Tibial artery (tissue), 4 donors: ENCODE measurements around the gene KCNMA1.

ENCODE experiments used
- DNase-seq, 2 donors: peaks; one replicate each; pipeline ENCODE4 v3.0.0-alpha.2; 2019
- H3K27ac ChIP-seq, 2 donors: fragments of 200-600 bp; sonication (generic) in 1 of 2; 1 replicate in 1 of 2; 2 replicates in 1 of 2; pipeline ENCODE4 v1.5.1; 2018 to 2019; ENCODE audit warnings: mild to moderate bottlenecking in 1 of 2
- H3K27me3 ChIP-seq, 2 donors: fragments of 200-600 bp; sonication (generic) in 1 of 2; one replicate each; pipeline versions ENCODE4 v1.5.1 to v1.6.0; 2016 to 2019
- H3K36me3 ChIP-seq, 3 donors: fragments of 200-600 bp; sonication (generic) in 2 of 3; one replicate each; pipeline ENCODE4 v1.5.1; 2016 to 2019; ENCODE audit warnings: mild to moderate bottlenecking in 2 of 3
- H3K4me1 ChIP-seq, 4 donors: fragments of 200-600 bp; sonication (generic) in 2 of 4; 1 replicate in 3 of 4; 2 replicates in 1 of 4; pipeline ENCODE4 v1.5.1; 2016 to 2019
- H3K4me3 ChIP-seq, 2 donors: fragments of 200-600 bp; sonication (generic) in 1 of 2; 1 replicate in 1 of 2; 2 replicates in 1 of 2; pipeline ENCODE4 v1.5.1; 2018 to 2019; ENCODE audit warnings: mild to moderate bottlenecking in 2 of 2
- H3K9me3 ChIP-seq, 3 donors: fragments of 200-600 bp; sonication (generic) in 1 of 3; one replicate each; pipeline ENCODE4 v1.5.1; 2016 to 2019
- CTCF ChIP-seq, 2 experiments: fragments of 200-600 bp in 1 of 2; fragments of 450-650 bp in 1 of 2; IDR thresholded peaks; one replicate each; pipeline ENCODE4 v1.5.1; 2017 to 2019; ENCODE audit warnings: antibody characterized with exemption in 2 of 2, mild to moderate bottlenecking in 1 of 2, moderate library complexity in 1 of 2
- intact Hi-C: fragments of 100-400 bp; cut with DNase I; formaldehyde crosslinking; loops from one replicate; pipeline ENCODE4 v1.15.0; 2023; ENCODE audit warnings: low total_unique reads

KCNMA1 gene

DNA sequence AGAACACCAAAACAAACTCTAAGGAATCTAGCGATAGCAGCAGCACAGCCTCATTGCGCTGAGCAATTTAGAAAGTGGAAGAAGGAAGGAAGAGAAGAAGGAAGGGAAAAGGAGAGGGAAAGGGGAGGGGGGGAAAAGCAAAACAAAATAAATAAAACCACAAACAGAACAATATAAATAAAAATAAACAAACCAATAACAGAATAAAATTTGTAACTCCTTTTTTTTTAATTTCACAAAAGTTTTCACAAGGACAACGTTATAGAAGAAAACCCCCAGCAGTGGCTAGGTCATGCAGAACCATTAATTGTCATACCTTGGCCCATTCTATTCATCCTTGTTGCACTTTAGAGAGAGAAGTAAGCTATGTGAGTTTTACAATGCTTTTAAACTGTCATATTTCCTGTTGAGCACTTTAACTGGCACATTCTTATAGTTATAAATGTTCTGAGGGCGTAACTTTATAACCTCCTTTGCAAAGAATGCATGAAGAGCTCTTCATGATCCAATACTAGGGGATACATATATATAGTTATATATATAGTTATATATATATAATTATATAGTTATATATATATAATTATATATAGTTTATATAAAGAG lies 752.8 kb downstream of the KCNMA1 start:
- no peak overlapping the region for H3K27ac ChIP-seq
- H3K36me3 ChIP-seq = peaks cover 6 to 21% (median 19%) of the 10 kb centered on the region in 3 donors
- no peaks in the 10 kb centered on the region for H3K27me3 ChIP-seq
- no peaks in the 10 kb centered on the region for H3K9me3 ChIP-seq
- no peak overlapping the region for H3K4me3 ChIP-seq
- no peak for DNase-seq
- no peak for TF ChIP-seq CTCF (IDR thresholded peaks at IDR 0.05)
- peaks cover 0 to 15% (median 0%) of the 10 kb centered on the region in 4 donors for H3K4me1 ChIP-seq
- intact Hi-C loops = no loop called here

DNA sequence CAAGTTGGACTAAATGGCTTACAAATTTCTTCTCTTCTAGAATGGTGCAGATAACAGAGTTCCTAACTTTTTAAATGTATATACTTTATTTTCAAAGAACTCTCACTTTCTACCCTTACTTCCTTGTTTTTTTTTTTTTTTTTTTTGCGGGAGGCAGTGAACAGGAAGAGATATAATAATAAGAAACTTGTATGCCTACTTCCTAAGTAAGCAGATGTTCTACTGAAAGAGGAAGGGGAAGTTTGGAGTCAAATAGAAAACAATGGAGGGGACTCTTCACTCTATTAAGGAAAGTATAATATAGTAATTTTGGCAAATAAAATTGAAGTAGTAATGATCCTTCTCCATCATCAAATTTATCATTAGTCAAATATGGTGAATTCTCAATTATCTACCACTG lies 754.0 kb downstream of the KCNMA1 start:
- H3K9me3 ChIP-seq = no peaks in the 10 kb centered on the region
- intact Hi-C loops = no loop called here
- no peak for DNase-seq

DNA sequence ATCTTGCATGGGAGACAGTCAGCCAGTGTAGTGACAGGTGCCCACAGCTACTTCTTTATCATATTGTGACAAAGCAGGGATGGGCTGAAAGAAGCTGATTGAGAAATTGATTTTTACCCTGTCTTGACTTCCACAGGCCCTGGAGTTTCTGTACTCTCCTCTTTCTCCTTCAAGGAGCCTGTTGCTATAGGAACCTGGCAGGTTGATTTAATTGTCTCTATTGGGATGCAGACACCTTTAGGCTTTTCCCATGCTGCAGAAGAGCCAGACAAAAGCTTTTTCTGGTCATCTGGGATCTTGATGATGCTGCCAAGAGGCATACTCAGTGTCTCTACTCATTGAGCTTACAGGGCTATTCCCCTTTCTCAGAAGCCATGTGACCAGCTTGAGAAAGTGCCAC lies 754.8 kb downstream of the KCNMA1 start:
- TF ChIP-seq CTCF (IDR thresholded peaks at IDR 0.05) = no peak
- Histone ChIP-seq H3K4me1 (peaks cover 0 to 15% (median 0%) of the 10 kb centered on the region in 4 donors), H3K27ac (no peak overlapping the region), H3K36me3 (peaks cover 0 to 9% (median 5%) of the 10 kb centered on the region in 3 donors), H3K9me3 (no peaks in the 10 kb centered on the region), H3K4me3 (no peak overlapping the region), H3K27me3 (no peaks in the 10 kb centered on the region)
- intact Hi-C loops = no loop called here
- DNase-seq = no peak

More for the DNA sequence above, 754.0 kb downstream of the KCNMA1 start:
- no peaks in the 10 kb centered on the region for H3K27me3 ChIP-seq
- no peak overlapping the region for H3K27ac ChIP-seq
- TF ChIP-seq CTCF (IDR thresholded peaks at IDR 0.05) = no peak
- H3K4me3 ChIP-seq = no peak overlapping the region
- peaks cover 0 to 12% (median 10%) of the 10 kb centered on the region in 3 donors for H3K36me3 ChIP-seq
- H3K4me1 ChIP-seq = peaks cover 0 to 15% (median 0%) of the 10 kb centered on the region in 4 donors

GRCh38 chr10:76882245-76882644 lies 755.4 kb downstream of the KCNMA1 start:
- no peak overlapping the region for H3K27ac ChIP-seq
- intact Hi-C loops = no loop called here
- H3K4me3 ChIP-seq = no peak overlapping the region
- H3K4me1 ChIP-seq = peaks cover 0 to 15% (median 0%) of the 10 kb centered on the region in 4 donors
- TF ChIP-seq CTCF (IDR thresholded peaks at IDR 0.05) = no peak
- no peak for DNase-seq
- H3K9me3 ChIP-seq = no peaks in the 10 kb centered on the region
- no peaks in the 10 kb centered on the region for H3K27me3 ChIP-seq
- H3K36me3 ChIP-seq = peaks cover 0 to 4% (median 0%) of the 10 kb centered on the region in 3 donors

DNA sequence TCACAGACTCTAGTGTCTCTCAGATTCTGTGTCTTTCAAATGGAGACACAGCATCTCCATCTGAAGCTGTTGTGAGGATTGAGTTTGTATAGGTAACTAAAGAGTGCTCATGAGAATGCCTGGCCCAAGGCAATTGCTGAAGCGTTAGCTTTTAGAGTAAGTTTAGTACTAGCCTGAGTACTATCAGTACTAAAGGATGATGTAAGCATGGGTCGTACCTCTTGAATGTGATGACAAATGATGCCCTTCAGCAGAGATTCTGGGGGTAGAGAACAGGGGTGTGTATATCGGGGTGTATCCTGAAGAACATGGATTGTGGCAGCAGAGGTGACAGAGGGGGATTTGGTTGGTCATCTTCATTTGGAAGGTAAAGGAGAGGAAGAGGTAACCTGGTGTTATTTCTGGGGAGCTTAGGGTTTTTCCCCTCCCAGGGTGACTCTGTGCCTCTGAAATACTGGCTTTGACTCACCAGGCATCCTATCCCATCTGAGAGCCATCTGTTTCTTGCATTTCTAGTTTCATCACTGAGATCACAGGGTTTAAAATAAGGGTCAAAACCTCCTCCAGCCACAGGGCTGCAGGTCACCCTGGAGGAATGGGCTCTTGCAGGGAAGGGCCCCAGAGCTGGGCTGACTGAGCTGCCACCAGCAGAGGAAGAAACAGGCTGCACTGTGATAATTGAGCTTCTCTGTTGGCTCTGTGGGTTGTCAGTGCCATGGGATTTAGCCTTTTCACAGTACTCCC lies 756.0 kb downstream of the KCNMA1 start:
- Histone ChIP-seq H3K36me3 (no peaks in the 10 kb centered on the region), H3K27me3 (no peaks in the 10 kb centered on the region), H3K4me1 (peaks cover 0 to 10% (median 0%) of the 10 kb centered on the region in 4 donors), H3K27ac (no peak overlapping the region), H3K9me3 (no peaks in the 10 kb centered on the region), H3K4me3 (no peak overlapping the region)
- TF ChIP-seq CTCF (IDR thresholded peaks at IDR 0.05) = no peak
- intact Hi-C loops = no loop called here
- DNase-seq = no peak
